ENCODE data around the gene LHFPL3.

Gene LHFPL3

DNA sequence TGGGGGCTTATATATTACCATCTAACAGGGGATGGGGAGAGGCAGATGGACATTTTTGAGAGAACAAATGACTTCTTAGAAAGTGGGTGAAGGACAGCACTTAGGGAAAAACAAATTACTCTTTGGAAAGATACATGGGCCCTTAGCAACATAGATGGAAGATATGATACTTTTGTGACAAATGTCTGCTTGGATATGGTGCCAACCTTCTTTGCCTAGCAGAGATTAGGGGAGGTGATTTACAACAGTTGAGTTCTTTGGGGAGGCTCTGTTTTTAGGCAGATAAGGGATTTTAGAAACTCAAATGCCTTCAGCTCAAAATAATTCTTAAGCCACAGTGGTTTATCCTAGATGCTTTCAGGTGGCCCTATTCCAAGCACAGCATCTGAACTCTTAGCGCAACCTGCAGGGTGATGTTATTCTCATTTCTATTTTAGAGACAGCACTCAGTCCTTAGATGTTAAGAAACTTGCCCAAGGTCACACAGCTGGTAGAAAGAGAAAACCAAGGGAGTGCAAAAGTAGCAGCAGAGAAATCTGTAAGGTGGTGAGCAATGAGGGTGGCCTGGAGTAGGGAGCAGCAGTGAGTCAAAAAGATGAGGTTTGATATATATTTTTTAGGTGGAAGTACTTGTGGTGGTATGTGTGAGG is 610.5 kb downstream of the LHFPL3 start:
- no peak for DNase-seq (ENCODE audit: low read depth)
- TF ChIP-seq, protein P1, sequence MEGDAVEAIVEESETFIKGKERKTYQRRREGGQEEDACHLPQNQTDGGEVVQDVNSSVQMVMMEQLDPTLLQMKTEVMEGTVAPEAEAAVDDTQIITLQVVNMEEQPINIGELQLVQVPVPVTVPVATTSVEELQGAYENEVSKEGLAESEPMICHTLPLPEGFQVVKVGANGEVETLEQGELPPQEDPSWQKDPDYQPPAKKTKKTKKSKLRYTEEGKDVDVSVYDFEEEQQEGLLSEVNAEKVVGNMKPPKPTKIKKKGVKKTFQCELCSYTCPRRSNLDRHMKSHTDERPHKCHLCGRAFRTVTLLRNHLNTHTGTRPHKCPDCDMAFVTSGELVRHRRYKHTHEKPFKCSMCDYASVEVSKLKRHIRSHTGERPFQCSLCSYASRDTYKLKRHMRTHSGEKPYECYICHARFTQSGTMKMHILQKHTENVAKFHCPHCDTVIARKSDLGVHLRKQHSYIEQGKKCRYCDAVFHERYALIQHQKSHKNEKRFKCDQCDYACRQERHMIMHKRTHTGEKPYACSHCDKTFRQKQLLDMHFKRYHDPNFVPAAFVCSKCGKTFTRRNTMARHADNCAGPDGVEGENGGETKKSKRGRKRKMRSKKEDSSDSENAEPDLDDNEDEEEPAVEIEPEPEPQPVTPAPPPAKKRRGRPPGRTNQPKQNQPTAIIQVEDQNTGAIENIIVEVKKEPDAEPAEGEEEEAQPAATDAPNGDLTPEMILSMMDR (IDR thresholded peaks at IDR 0.05; ENCODE audit: low read depth, low read length, missing control alignments), result no peak
- no peak overlapping the region for H3K4me3 ChIP-seq (ENCODE audit: low read depth, low read length)

DNA sequence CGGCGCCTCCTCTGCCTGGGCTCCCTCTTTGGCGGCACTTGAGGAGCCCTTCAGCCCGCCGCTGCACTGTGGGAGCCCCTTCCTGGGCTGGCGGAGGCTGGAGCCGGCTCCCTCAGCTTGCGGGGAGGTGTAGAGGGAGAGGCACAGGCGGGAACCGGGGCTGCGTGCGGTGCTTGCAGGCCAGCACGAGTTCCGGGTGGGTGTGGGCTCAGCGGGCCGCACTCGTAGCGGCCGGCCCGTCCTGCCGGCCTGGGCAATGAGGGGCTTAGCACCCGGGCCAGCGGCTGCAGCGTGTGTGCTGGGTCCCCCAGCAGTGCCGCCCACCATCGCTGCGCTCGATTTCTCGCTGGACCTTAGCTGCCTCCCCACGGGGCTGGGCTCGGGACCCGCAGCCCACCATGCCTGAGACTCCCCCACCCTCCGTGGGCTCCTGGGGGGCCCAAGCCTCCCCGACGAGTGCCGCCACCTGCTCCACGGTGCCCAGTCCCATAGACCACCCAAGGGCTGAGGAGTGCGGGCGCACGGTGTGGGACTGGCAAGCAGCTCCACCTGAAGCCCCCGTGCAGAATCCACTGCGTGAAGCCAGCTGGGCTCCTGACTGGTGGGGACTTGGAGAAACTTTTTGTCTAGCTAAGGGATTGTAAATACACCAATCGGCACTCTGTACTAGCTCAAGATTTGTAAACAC is 611.8 kb downstream of the LHFPL3 start:
- H3K4me3 ChIP-seq (ENCODE audit: low read depth, low read length), result no peak overlapping the region
- no peak for DNase-seq (ENCODE audit: low read depth)
- TF ChIP-seq, protein P1 (IDR thresholded peaks at IDR 0.05; ENCODE audit: low read depth, low read length, missing control alignments), result no peak

DNA sequence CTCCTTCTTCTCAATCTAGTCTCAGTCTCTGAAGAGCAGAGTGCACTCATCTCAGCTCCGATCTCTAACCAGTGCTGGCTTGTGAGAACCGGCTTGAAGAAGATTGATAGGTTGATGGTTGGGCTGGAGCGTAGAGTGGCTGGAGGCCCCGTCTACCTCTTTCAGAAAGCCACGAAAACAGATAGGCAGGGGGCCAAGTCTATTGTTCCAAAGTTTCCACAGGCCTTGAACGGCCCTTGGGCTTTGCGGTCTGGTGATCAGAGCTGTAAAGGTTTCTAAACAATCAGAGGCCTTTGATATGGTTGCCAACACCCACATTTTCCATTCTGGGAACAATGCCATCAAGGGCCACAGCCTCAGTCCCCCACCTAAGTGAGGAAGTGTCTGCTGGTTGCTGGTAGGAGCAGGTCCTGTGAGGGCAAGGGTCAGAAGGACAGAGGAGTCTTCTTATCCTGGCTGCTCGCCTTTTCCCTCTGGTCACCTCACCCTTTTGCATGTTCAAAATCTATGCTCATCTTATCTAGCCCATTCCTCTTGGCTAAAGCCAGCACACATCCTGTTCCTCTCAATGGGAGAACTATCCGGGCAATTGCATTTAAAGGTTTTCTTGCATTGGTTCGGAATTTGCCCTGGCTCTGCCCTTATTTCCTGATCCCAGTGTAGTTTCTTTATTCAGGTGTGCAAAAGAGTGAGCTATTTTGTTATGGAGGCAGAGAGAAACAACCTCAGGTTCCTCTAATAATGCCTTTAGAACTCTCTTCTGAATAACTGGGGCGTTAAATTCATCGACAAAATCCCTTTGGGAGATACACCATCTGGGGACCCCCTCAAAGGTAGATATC is 615.3 kb downstream of the LHFPL3 start:
- H3K4me3 ChIP-seq (ENCODE audit: low read depth, low read length), result no peak overlapping the region; the same call in 1 of the 2 replicates
- TF ChIP-seq, protein P1 (IDR thresholded peaks at IDR 0.05; ENCODE audit: low read depth, low read length, missing control alignments), result no peak
- DNase-seq (ENCODE audit: low read depth), result peak; percentile 67

DNA sequence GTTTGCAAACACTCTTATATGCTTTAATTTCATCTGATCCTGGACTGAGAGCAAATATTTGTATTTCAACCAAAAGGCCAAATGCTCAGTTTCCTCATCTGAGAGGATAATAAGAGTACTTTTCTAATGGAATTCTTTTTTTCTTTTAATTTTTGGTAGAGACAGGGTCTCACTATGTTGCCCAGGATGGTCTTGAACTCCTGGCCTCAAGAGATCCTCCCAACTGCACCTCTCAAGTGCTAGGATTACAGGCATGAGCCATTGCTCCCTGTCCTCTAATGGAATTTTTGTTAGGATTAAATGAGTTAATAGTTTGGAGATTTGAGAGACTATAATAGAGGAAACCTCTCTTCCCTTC is 617.2 kb downstream of the LHFPL3 start:
- H3K4me3 ChIP-seq (ENCODE audit: low read depth, low read length), result no peak overlapping the region; the same call in 1 of the 2 replicates
- TF ChIP-seq, protein P1 (IDR thresholded peaks at IDR 0.05; ENCODE audit: low read depth, low read length, missing control alignments), result no peak
- DNase-seq (ENCODE audit: low read depth), result no peak

DNA sequence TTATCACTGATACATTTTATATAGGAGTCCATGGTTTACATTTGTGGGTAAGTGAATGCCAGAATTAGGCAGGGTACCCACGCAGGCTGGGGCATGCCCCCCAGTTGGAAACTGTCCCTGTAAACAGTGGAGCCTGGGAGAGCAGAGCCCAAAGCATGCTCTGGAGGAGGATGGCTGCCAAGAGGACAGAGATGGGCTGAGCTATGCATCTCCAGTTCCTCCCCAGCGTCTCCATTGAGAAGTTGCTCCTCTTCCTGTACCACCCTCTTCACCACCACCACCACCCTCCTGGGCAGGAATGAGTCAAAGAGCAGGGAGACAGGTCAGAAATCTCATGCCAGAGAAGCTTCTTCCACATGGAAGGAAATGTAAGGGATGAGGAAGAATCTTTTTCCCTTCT is 617.9 kb downstream of the LHFPL3 start:
- no peak overlapping the region for H3K4me3 ChIP-seq (ENCODE audit: low read depth, low read length)
- DNase-seq (ENCODE audit: low read depth), result no peak
- TF ChIP-seq, protein P1 (IDR thresholded peaks at IDR 0.05; ENCODE audit: low read depth, low read length, missing control alignments), result no peak

DNA sequence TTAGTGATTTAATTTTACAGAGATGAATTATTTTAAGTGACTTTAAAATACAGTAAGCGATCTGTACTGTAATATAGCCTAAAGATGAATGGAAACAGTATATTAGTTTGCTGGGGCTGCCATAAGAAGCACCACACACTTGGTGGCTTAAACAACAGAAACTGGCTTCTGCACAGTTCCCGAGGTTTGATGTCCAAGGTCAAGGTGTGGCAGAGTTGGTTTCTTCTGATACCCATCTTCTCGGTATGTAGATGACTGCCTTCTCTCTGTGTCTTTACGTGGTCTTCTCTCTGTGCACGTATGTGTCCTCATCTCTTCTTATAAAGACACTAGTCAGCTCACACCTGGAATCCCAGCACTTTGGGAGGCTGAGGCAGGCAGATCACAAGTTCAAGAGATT is 621.6 kb downstream of the LHFPL3 start:
- H3K4me3 ChIP-seq (ENCODE audit: low read depth, low read length), result no peak overlapping the region
- TF ChIP-seq, protein P1 (IDR thresholded peaks at IDR 0.05; ENCODE audit: low read depth, low read length, missing control alignments), result no peak
- no peak for DNase-seq (ENCODE audit: low read depth)

All from GM12864 (cell line).